ENCODE measurements around the gene CMTM6. TPM values are rescaled to one million over a fixed set of nuclear protein-coding genes. Genes with fewer than 3 reads are reported as not detected.

CMTM6 gene
- total and polyA plus RNA-seq, 9 of the 15 experiments (the other 6 are each of a cell fraction or from before 2014, with no cell fraction given), result 8.9 to 39.7 (median 19.5) TPM

- Histone ChIP-seq H2AFZ (ENCODE audit: low read depth, low read length) (no peak overlapping the region), H3K36me3 (ENCODE audit: control insufficient read depth, insufficient read depth, low read length) (peaks cover 2% of the 10 kb centered on the region; the same call in 1 of the 3 replicates), H3K4me1 (replicated peaks in 1 of 2; ENCODE audit: control insufficient read depth in 2 of 2, insufficient read depth in 2 of 2, low read length in 2 of 2) (no peaks in the 10 kb centered on the region), H3K9me3 (replicated peaks; ENCODE audit: control insufficient read depth, insufficient read depth, low read depth, low read length) (no peaks in the 10 kb centered on the region), H3K4me3 (no peak overlapping the region), H3K9ac (ENCODE audit: insufficient read depth in 1 of 2, low read depth in 2 of 2, low read length in 2 of 2) (no peak overlapping the region), H3K9me1 (ENCODE audit: control insufficient read depth, insufficient read depth, low read length) (no peaks in the 10 kb centered on the region), H4K20me1 (replicated peaks; ENCODE audit: control insufficient read depth, insufficient read depth, low read length) (peaks cover 9% of the 10 kb centered on the region), H3K27me3 (ENCODE audit: control insufficient read depth in 2 of 2, insufficient read depth in 2 of 2, low read length in 2 of 2) (no peaks in the 10 kb centered on the region), H3K27ac (ENCODE audit: extremely low read depth, low read depth, low read length) (no peak overlapping the region), H3K4me2 (ENCODE audit: insufficient read depth, low read length) (no peak overlapping the region), H3K79me2 (ENCODE audit: control insufficient read depth, insufficient read depth, low read length) (peaks cover 89% of the 10 kb centered on the region)
- in situ Hi-C loops (cut with MboI) (no loop called here), intact Hi-C loops (cut with micrococcal nuclease) (no loop called here)
- ATAC-seq (peak; percentile 21; the same call in 2 of the 3 replicates), FAIRE-seq (no peak), DNase-seq (ENCODE audit: extremely low read depth in 1 of 4, low spot score in 3 of 4) (no peak)
- no TSS peak for BruUV-seq (replicated peaks)
- POLR2A ChIA-PET, result interaction anchor here (0.6 to 1.3 kb wide), 3 partner anchors 15 to 256 kb away, joined by 3 to 4 read pairs (median 3); partner anchors contain the start of gene DYNC1LI1
- TF ChIP-seq SNIP1 (IDR thresholded peaks at IDR 0.05; ENCODE audit: low read depth), result peak; percentile 22; the same call in 1 of the 2 replicates
- no peak for TF ChIP-seq KAT8 (IDR thresholded peaks at IDR 0.05; ENCODE audit: low read depth)
- no peak for TF ChIP-seq ZNF197 (CRISPR knock-in tag; IDR thresholded peaks at IDR 0.05; ENCODE audit: low read depth)
- no peak for TF ChIP-seq PREB (CRISPR knock-in tag; IDR thresholded peaks at IDR 0.05)
- TF ChIP-seq SMARCA5 (IDR thresholded peaks at IDR 0.05), result 0 out of 2 replicates have a peak, but pooled peaks have one; percentile 0
- CTCF ChIA-PET (ENCODE audit: low intra/inter-chr PET ratio), result no interaction called here
Measured at GRCh38 chr3:32551496-32551895, 48.8 kb upstream of the CMTM6 start.

GRCh38 chr3:32551087-32551486 lies 48.4 kb upstream of the CMTM6 start:
- no peak for FAIRE-seq
- Histone ChIP-seq H3K36me3 (ENCODE audit: control insufficient read depth, insufficient read depth, low read length) (peaks cover 5% of the 10 kb centered on the region; the same call in 1 of the 3 replicates), H3K9ac (ENCODE audit: insufficient read depth in 1 of 2, low read depth in 2 of 2, low read length in 2 of 2) (no peak overlapping the region), H3K27ac (ENCODE audit: extremely low read depth, low read depth, low read length) (no peak overlapping the region), H3K9me1 (ENCODE audit: control insufficient read depth, insufficient read depth, low read length) (no peaks in the 10 kb centered on the region), H3K4me1 (replicated peaks in 1 of 2; ENCODE audit: control insufficient read depth in 2 of 2, insufficient read depth in 2 of 2, low read length in 2 of 2) (no peaks in the 10 kb centered on the region), H3K27me3 (ENCODE audit: control insufficient read depth in 2 of 2, insufficient read depth in 2 of 2, low read length in 2 of 2) (no peaks in the 10 kb centered on the region), H3K4me3 (no peak overlapping the region), H3K4me2 (ENCODE audit: insufficient read depth, low read length) (no peak overlapping the region), H2AFZ (ENCODE audit: low read depth, low read length) (no peak overlapping the region), H4K20me1 (replicated peaks; ENCODE audit: control insufficient read depth, insufficient read depth, low read length) (peaks cover 9% of the 10 kb centered on the region), H3K9me3 (replicated peaks; ENCODE audit: control insufficient read depth, insufficient read depth, low read depth, low read length) (no peaks in the 10 kb centered on the region), H3K79me2 (ENCODE audit: control insufficient read depth, insufficient read depth, low read length) (peaks cover 88% of the 10 kb centered on the region)
- no peak for DNase-seq (ENCODE audit: extremely low read depth in 1 of 4, low spot score in 3 of 4)
- ChIA-PET POLR2A (interaction anchor here (1.2 to 1.3 kb wide), 2 partner anchors 15 to 19 kb away, joined by 3 to 4 read pairs; partner anchors contain the start of gene DYNC1LI1), CTCF (ENCODE audit: low intra/inter-chr PET ratio) (no interaction called here)
- BruUV-seq (replicated peaks), result no TSS peak
- ATAC-seq, result no peak; the same call in 2 of the 3 replicates
- in situ Hi-C loops (cut with MboI) (no loop called here), intact Hi-C loops (cut with micrococcal nuclease) (no loop called here)
- TF ChIP-seq SPI1 (IDR thresholded peaks at IDR 0.05; ENCODE audit: borderline replicate concordance, low read depth, low read length), result peak; percentile 25; the same call in 1 of the 2 replicates
- no peak for TF ChIP-seq BRCA1 (IDR thresholded peaks at IDR 0.05)
- no peak for TF ChIP-seq BRCA1 (CRISPR knock-in tag; IDR thresholded peaks at IDR 0.05)
- WGBS (ENCODE audit: insufficient coverage, low coverage, missing lambda C conversion rate), result 32% methylated on average over 2 of the region's 2 CpGs

Data from K562 (cell line).